HEK293 (cell line): ENCODE results near the gene SNAPC4.

Experiments
- ZNF157 ChIP-seq: fragments of 450-650 bp; formaldehyde crosslinking; IDR thresholded peaks from 2 replicates; pipeline ENCODE4 v1.5.1; 2016; ENCODE audit warnings: missing biosample characterization, missing genetic modification characterization
- ZNF169 ChIP-seq: fragments of 450-650 bp; formaldehyde crosslinking; IDR thresholded peaks from 2 replicates; pipeline ENCODE4 v1.5.1; 2016; ENCODE audit warnings: missing biosample characterization, missing genetic modification characterization
- TF ChIP-seq, protein P1 (sequence below): fragments of 450-650 bp; formaldehyde crosslinking; IDR thresholded peaks from 2 replicates; pipeline ENCODE4 v1.5.1; 2016; ENCODE audit warnings: missing biosample characterization, missing genetic modification characterization
- TF ChIP-seq, protein P2 (sequence below): fragments of 450-650 bp; formaldehyde crosslinking; IDR thresholded peaks from 2 replicates; pipeline ENCODE4 v1.5.1; 2016; ENCODE audit warnings: missing biosample characterization, missing genetic modification characterization
- TF ChIP-seq, protein P3 (sequence below): sonication (generic); formaldehyde crosslinking; IDR thresholded peaks from 2 replicates; pipeline ENCODE4 v1.8.1; 2022; ENCODE audit warnings: mild to moderate bottlenecking, moderate library complexity, missing genetic modification reagents

DNA sequence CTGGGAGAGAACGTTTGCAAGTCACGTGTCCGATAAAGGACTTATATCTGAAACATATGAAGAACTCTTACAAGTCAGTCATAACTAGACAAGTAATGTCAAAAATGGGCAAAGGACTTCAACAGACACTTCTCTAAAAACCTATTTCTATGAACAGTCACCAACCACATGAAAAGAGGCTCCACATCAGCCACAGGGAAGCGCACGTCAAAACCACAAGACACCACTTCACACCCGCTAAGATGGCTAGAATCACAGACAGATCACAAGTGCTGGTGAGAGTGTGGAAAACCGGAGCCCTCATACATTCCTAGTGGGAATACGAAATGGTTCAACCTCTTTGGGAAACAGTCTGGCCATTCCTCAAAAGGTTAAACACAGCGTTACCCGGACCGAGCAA, 15.0 kb downstream of the SNAPC4 start:
- TF ChIP-seq ZNF169 (tag by site-specific recombination), result no peak
- TF ChIP-seq, protein P1, sequence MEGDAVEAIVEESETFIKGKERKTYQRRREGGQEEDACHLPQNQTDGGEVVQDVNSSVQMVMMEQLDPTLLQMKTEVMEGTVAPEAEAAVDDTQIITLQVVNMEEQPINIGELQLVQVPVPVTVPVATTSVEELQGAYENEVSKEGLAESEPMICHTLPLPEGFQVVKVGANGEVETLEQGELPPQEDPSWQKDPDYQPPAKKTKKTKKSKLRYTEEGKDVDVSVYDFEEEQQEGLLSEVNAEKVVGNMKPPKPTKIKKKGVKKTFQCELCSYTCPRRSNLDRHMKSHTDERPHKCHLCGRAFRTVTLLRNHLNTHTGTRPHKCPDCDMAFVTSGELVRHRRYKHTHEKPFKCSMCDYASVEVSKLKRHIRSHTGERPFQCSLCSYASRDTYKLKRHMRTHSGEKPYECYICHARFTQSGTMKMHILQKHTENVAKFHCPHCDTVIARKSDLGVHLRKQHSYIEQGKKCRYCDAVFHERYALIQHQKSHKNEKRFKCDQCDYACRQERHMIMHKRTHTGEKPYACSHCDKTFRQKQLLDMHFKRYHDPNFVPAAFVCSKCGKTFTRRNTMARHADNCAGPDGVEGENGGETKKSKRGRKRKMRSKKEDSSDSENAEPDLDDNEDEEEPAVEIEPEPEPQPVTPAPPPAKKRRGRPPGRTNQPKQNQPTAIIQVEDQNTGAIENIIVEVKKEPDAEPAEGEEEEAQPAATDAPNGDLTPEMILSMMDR (tag by site-specific recombination), result no peak
- TF ChIP-seq, protein P2, sequence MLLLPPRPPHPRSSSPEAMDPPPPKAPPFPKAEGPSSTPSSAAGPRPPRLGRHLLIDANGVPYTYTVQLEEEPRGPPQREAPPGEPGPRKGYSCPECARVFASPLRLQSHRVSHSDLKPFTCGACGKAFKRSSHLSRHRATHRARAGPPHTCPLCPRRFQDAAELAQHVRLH (tag by site-specific recombination), result no peak
- no peak for TF ChIP-seq ZNF157 (tag by site-specific recombination)
- TF ChIP-seq, protein P3, sequence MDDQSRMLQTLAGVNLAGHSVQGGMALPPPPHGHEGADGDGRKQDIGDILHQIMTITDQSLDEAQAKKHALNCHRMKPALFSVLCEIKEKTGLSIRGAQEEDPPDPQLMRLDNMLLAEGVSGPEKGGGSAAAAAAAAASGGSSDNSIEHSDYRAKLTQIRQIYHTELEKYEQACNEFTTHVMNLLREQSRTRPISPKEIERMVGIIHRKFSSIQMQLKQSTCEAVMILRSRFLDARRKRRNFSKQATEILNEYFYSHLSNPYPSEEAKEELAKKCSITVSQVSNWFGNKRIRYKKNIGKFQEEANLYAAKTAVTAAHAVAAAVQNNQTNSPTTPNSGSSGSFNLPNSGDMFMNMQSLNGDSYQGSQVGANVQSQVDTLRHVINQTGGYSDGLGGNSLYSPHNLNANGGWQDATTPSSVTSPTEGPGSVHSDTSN, result no peak
